ENCODE results near the gene ITIH3.

GRCh38 chr3:52836471-52836845 lies 41.9 kb downstream of the ITIH3 start:
- TF ChIP-seq POLR2A (IDR thresholded peaks at IDR 0.05; ENCODE audit: low read depth, low read length), result no peak
- TF ChIP-seq POLR2AphosphoS5 (IDR thresholded peaks at IDR 0.05; ENCODE audit: low read depth, low read length), result no peak
- TF ChIP-seq TAF1 (IDR thresholded peaks at IDR 0.05; ENCODE audit: low read depth, low read length), result no peak
- no peak for TF ChIP-seq SPI1 (IDR thresholded peaks at IDR 0.05; ENCODE audit: low read depth, low read length)
- TF ChIP-seq PAX5 (IDR thresholded peaks at IDR 0.05; ENCODE audit: insufficient read depth, low read length, severe bottlenecking), result no peak

All from GM12891 (cell line).